Parathyroid adenoma (tissue), 2 donors: Measurements from ENCODE around the gene REC8.
A peak's percentile ranks its signal among the peaks of the same experiment; 100 is the strongest.

Source experiments
- H2AFZ ChIP-seq: fragments of 300-600 bp; sonication (generic); one replicate; pipeline ENCODE4 v1.7.0; 2017; ENCODE audit warnings: antibody characterized with exemption, mild to moderate bottlenecking
- H3K27ac ChIP-seq: fragments of 300-600 bp; sonication (generic); one replicate; pipeline ENCODE4 v1.7.0; 2017
- H3K27me3 ChIP-seq: fragments of 300-600 bp; sonication (generic); one replicate; pipeline ENCODE4 v1.7.0; 2017; ENCODE audit warnings: low read length; ENCODE audit not compliant: control insufficient read depth, insufficient read depth
- H3K36me3 ChIP-seq: fragments of 300-600 bp; sonication (generic); one replicate; pipeline ENCODE4 v1.7.0; 2017; ENCODE audit warnings: low read length; ENCODE audit not compliant: control insufficient read depth, insufficient read depth
- H3K4me1 ChIP-seq: fragments of 300-600 bp; sonication (generic); one replicate; pipeline ENCODE4 v1.7.0; 2017; ENCODE audit warnings: control low read depth
- H3K4me2 ChIP-seq: fragments of 300-600 bp; sonication (generic); one replicate; pipeline ENCODE4 v1.7.0; 2017; ENCODE audit warnings: low read length
- H3K4me3 ChIP-seq: fragments of 300-600 bp; sonication (generic); one replicate; pipeline ENCODE4 v1.7.0; 2017; ENCODE audit warnings: low read depth, low read length
- H3K79me2 ChIP-seq: fragments of 300-600 bp; sonication (generic); one replicate; pipeline ENCODE4 v1.7.0; 2017; ENCODE audit warnings: control low read depth
- H3K9ac ChIP-seq: fragments of 300-600 bp; sonication (generic); one replicate; pipeline ENCODE4 v1.7.0; 2017; ENCODE audit warnings: mild to moderate bottlenecking
- H3K9me3 ChIP-seq: fragments of 300-600 bp; sonication (generic); one replicate; pipeline ENCODE4 v1.7.0; 2017; ENCODE audit warnings: low read length; ENCODE audit not compliant: control insufficient read depth
- TF ChIP-seq, protein P1 (sequence below): fragments of 300-600 bp; sonication (generic); IDR thresholded peaks from one replicate; pipeline ENCODE4 v1.7.0; 2017; ENCODE audit warnings: antibody characterized with exemption, mild to moderate bottlenecking
- donor health status: primary hyperparathyroidism.

REC8 gene

GRCh38 chr14:24160850-24161804, 10.8 kb upstream of the REC8 start, which contains the start of gene IRF9:
Gene IRF9, plus strand, starts transcription at chr14:24161265. Its CDS starts 880 bp downstream, at chr14:24162145.
- Histone ChIP-seq H2AFZ (peak within 1 kb of the TSS; percentile 43), H3K9ac (no peak within 1 kb of the TSS), H3K4me3 (peak within 1 kb of the TSS; percentile 69), H3K4me1 (peaks cover 6% of the 10 kb centered on the region), H3K36me3 (no peaks in the 10 kb centered on the region), H3K9me3 (no peaks in the 10 kb centered on the region), H3K4me2 (peak within 1 kb of the TSS; percentile 67), H3K79me2 (peaks cover 5% of the 10 kb centered on the region), H3K27ac (peak within 1 kb of the TSS; percentile 83), H3K27me3 (no peaks in the 10 kb centered on the region)
- TF ChIP-seq, protein P1, sequence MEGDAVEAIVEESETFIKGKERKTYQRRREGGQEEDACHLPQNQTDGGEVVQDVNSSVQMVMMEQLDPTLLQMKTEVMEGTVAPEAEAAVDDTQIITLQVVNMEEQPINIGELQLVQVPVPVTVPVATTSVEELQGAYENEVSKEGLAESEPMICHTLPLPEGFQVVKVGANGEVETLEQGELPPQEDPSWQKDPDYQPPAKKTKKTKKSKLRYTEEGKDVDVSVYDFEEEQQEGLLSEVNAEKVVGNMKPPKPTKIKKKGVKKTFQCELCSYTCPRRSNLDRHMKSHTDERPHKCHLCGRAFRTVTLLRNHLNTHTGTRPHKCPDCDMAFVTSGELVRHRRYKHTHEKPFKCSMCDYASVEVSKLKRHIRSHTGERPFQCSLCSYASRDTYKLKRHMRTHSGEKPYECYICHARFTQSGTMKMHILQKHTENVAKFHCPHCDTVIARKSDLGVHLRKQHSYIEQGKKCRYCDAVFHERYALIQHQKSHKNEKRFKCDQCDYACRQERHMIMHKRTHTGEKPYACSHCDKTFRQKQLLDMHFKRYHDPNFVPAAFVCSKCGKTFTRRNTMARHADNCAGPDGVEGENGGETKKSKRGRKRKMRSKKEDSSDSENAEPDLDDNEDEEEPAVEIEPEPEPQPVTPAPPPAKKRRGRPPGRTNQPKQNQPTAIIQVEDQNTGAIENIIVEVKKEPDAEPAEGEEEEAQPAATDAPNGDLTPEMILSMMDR = peak; percentile 99

DNA sequence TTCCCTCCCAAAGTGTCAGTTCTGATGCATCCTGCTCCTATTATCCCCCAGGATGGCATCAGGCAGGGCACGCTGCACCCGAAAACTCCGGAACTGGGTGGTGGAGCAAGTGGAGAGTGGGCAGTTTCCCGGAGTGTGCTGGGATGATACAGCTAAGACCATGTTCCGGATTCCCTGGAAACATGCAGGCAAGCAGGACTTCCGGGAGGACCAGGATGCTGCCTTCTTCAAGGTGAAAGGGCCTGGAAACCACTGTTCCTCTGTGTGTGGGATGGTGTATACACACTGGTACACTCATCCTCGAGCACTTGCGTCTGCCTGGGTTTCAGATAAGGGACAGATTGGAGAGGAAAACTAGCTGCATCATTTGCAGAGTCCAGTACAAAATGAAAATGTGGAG, 9.8 kb upstream of the REC8 start:
- Histone ChIP-seq H3K4me2 (peak overlapping the region; percentile 67), H3K9me3 (no peaks in the 10 kb centered on the region), H2AFZ (no peak overlapping the region), H3K27ac (peak overlapping the region; percentile 83), H3K27me3 (no peaks in the 10 kb centered on the region), H3K9ac (no peak overlapping the region), H3K4me1 (peaks cover 6% of the 10 kb centered on the region), H3K36me3 (no peaks in the 10 kb centered on the region), H3K79me2 (peaks cover 5% of the 10 kb centered on the region), H3K4me3 (peak overlapping the region; percentile 69)
- TF ChIP-seq, protein P1 = no peak

GRCh38 chr14:24164518-24164991, 7.3 kb upstream of the REC8 start:
- Histone ChIP-seq H3K9me3 (no peaks in the 10 kb centered on the region), H3K9ac (no peak overlapping the region), H3K27ac (no peak overlapping the region), H2AFZ (no peak overlapping the region), H3K4me1 (peaks cover 6% of the 10 kb centered on the region), H3K79me2 (peaks cover 5% of the 10 kb centered on the region), H3K4me3 (no peak overlapping the region), H3K36me3 (no peaks in the 10 kb centered on the region), H3K27me3 (no peaks in the 10 kb centered on the region), H3K4me2 (no peak overlapping the region)
- TF ChIP-seq, protein P1 = no peak

DNA sequence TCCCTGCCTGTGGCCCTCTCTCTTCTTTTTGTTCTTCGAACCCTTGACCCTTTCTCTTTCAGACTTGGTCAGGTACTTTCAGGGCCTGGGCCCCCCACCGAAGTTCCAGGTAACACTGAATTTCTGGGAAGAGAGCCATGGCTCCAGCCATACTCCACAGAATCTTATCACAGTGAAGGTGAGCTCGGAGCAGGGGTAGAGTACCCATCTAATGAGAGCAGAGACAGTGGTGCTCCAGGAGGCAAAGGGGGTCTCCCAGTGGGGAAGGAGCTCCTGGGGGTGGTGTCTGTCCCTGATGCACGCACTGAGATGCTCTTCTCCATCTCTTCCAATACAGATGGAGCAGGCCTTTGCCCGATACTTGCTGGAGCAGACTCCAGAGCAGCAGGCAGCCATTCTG, 6.1 kb upstream of the REC8 start:
- peaks cover 6% of the 10 kb centered on the region for H3K4me1 ChIP-seq
- H3K36me3 ChIP-seq = no peaks in the 10 kb centered on the region
- TF ChIP-seq, protein P1 = no peak
- H3K4me3 ChIP-seq = no peak overlapping the region
- no peak overlapping the region for H3K9ac ChIP-seq
- no peak overlapping the region for H2AFZ ChIP-seq
- H3K9me3 ChIP-seq = no peaks in the 10 kb centered on the region
- H3K4me2 ChIP-seq = no peak overlapping the region
- H3K79me2 ChIP-seq = peaks cover 5% of the 10 kb centered on the region
- no peaks in the 10 kb centered on the region for H3K27me3 ChIP-seq
- no peak overlapping the region for H3K27ac ChIP-seq
